CD4-positive, alpha-beta T cell treated with Interleukin-4 for 4 hours (primary cell): ENCODE data around the gene PAPPA.

Experiments used
- DNase-seq: peaks from one replicate; pipeline ENCODE4 v3.0.0-alpha.2; 2020

PAPPA gene

DNA sequence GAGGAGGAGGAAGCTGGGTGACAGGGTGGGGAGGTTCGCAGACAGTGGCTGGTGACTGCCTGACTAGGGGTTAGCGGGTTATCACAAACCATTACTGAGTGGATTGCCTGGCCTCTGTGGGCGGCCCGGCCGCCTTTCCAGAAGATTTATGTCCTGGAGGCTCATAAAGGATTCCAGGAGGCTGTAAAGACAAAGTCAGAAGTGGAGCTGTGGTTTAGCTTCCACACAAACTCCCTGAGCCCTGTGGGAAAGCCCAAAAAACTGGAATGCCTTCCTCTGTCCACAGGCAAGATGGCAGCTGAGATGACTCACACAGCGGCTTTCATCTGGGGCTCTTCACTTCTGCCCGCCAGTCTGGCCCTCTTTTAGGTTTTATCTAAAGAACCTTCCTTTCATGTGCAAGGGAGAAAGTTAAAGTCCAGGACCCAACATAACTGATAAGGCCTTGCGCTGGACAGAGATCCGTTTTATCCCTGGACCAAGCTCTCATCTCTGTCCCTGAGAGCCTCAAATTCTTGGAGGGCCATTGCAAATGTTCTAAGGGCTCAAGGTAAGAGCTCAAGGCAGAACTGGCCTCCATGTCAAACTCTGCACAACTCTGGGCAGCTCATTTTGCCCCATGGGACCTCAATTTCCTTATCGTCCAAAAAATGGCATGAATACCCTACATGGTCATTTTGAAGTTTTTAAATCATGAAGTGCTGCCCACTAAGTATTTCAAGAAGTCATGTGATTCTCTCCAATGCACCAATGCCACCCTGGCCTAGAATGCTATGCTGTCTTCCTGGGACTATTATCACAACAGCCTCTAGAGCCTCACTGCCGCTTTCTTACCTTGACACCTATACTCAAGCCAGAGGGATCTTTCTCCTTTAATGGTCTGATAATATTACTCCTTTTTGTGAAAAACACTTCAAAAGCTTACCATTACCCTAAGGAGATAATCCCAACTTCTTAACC lies 284.1 kb downstream of the PAPPA start:
- no peak for DNase-seq

DNA sequence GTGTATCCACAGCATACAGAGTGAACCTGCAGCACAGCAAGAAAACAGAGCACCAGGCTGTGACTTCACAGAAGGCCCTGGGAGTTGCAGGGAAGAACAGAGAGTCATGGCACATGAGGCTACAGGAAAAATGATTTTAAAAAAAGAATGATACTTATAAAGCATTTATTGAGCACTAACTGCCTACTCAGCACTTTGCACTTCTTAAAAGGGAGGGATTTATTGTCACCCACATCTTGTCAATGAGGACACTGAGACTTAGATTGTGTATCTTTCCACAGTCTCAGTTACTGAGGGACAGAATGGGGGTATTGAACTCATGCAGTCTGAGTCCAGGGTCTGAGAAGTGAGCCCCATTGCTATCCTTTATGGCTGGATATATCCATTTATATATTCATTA lies 288.9 kb downstream of the PAPPA start:
- DNase-seq: no peak

DNA sequence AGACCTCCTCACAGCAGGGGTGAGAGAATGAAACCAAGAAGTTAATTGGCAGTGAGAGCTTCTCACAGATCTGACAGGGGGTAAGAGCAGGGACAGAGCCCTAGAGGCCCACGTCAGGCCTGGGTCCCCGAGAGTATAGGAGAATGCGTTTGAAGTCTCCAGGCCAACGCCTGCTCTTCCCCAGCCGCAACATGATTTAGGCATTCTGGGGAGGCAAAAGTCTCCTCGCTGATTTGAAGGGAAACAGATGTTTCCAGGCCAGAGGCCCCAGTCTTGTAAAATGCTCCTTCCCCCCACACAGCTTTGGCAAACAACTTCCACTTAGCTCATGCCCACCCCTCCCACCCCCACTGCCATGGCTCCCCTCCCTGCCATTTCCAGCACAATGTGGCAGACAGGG lies 294.3 kb downstream of the PAPPA start:
- DNase-seq: no peak

DNA sequence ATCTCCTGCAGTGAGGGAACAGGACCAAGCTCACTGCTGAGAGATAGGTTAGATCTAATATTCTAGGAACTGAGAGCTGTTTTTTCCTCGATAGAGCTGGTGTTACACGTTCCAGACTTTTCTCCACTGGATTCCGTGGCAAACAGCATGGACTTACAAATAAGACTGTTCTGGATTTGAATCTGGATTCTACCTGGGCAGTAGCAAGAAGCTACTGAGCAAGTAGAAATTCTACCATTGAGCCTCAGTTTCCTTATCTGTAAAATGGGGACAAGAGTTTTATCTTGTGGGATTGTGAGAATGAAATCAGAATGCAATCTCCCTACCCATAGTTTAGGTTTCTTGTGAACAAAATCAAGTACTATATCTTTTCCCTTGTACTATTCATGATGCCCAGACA lies 294.8 kb downstream of the PAPPA start:
- DNase-seq: no peak

DNA sequence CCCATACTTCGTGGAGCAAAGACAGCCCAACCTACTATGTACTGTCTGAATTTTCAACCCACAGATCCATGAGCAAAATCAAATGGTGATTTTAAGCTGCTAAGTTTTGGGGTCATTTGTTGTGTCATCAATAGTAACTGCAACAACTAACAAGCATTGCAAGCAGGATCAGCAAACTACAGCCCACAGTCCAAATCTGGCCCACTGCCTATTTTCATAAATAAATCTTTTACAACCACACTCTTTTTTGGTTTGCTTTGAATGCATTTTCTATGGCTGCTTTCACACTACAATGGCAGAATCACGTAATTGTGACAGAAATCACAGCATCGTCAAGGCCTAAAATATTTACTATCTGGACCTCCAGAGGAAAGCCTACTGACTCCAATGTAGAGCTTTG lies 296.4 kb downstream of the PAPPA start:
- no peak for DNase-seq

DNA sequence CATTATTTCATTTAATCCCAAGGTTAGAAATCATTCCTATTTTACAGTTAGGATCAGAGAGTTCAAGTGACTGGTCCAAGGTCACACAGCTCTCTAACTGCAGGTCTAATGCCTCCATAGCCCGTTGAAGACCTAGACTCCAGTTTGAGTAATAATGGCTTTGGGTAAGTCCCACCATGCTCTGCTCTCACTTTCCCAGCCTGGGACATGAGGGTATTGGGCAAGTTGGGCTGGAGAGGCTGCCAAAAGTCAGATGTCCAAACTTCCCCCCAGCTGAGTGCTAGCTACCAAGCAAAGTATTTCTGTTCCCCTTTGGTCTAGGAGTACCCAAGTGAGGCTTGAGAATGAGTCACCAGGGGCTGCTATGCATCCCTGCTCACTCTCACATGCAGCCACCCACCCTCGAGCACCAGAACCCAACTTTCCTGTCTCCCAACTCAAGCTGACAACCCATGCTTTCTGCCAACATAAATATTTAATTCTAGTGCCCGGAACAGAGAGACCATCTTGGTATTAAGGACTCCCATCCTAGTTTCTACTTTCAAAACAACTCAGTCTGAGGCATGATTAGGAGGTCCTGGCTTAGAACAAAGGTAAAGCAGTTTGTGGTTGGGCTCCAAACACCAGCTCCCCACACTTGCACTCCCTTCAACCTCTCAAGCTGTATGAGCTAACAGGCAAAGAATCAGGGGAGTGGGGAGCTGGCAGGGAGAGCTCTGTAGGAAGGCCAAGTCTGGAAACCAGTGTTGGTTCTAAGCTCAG lies 297.0 kb downstream of the PAPPA start:
- no peak for DNase-seq

DNA sequence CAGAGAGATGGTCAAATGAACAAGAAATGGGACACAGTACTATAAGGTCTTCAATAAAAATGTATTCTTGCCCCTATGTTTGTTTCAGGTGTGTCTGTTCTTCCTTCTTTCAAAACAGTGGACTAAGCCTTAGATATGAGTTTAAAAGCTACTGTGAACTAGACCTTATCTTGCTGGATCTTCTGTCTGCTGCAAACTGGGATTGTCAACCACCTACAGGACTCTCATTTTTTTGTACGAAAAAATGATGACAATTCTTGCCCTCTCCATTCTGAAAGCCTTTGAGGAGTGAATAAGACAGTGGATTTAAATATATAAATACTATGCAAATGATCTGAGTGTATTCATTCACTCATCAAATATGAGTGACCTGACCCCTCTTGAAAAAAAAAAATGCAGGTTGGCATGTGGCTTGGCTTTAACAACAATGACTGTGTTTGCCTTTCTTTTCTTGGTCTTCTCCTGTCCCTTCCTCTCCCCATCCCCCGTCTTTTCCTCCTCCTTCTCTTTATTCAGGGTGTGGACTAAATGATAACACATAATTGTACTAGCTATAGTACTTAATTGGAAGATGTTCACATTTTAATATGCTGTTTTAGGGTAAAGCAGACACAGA lies 298.0 kb downstream of the PAPPA start:
- DNase-seq: no peak
